IMR-90 (cell line): ENCODE results near the gene CHAT. TPM values are rescaled to one million over a fixed set of nuclear protein-coding genes. Genes with fewer than 3 reads are reported as not detected.

ENCODE experiments used
- ATAC-seq: fragments of 200-7000 bp; cut with Tn5 transposase; 2 replicates; pipeline ENCODE4 v1.9.1; 2020; ENCODE audit warnings: low read depth, mild to moderate bottlenecking, moderate library complexity
- BruUV-seq: library from RNA; stranded (reverse); fragments of 400-500 nt; replicated peaks from 2 replicates; lab custom pipeline; 2021; lab: Mats Ljungman, UMichigan
- CTCF ChIA-PET: fragments of 300-600 bp; formaldehyde crosslinking; extraction: SDS; loops from one replicate; lab custom pipeline; 2021; ENCODE audit warnings: antibody characterized with exemption; lab: Yijun Ruan, JAX
- POLR2A ChIA-PET: fragments of 300-600 bp; sonication (Branson Sonifier 250); formaldehyde crosslinking; loops from one replicate; lab custom pipeline; 2022; ENCODE audit warnings: antibody characterized with exemption; ENCODE audit not compliant: unreplicated experiment; lab: Charles Lee
- DNase-seq: peaks from one replicate; pipeline ENCODE4 v3.0.0; 2013
- H2AFZ ChIP-seq: replicated peaks from 2 replicates; pipeline ENCODE3; 2013; ENCODE audit warnings: low read length, mild to moderate bottlenecking; ENCODE audit not compliant: poor library complexity
- H2AK5ac ChIP-seq: 2 replicates; pipeline ENCODE4 v1.6.1; 2013; ENCODE audit warnings: low read depth, low read length, inconsistent platforms
- H2AK9ac ChIP-seq: replicated peaks from 2 replicates; pipeline ENCODE3; 2013; ENCODE audit warnings: mild to moderate bottlenecking, low read depth, low read length, moderate library complexity; ENCODE audit not compliant: poor library complexity
- H2BK120ac ChIP-seq: 2 replicates; pipeline ENCODE4 v1.6.1; 2013; ENCODE audit warnings: low read depth, low read length, inconsistent platforms
- H2BK15ac ChIP-seq: 3 replicates; pipeline ENCODE4 v1.6.1; 2013; ENCODE audit warnings: low read depth, low read length, inconsistent platforms
- H2BK20ac ChIP-seq: 2 replicates; pipeline ENCODE4 v1.6.1; 2013; ENCODE audit warnings: low read depth, mild to moderate bottlenecking, inconsistent platforms, low read length, moderate library complexity
- H2BK5ac ChIP-seq: 2 replicates; pipeline ENCODE4 v1.6.1; 2013; ENCODE audit warnings: mild to moderate bottlenecking, low read depth, low read length, inconsistent platforms; ENCODE audit not compliant: poor library complexity, severe bottlenecking
- H3K14ac ChIP-seq: replicated peaks from 2 replicates; pipeline ENCODE4 v1.6.1; 2013; ENCODE audit warnings: low read depth, low read length, inconsistent platforms
- H3K18ac ChIP-seq: 2 replicates; pipeline ENCODE4 v1.6.1; 2013; ENCODE audit warnings: low read depth, low read length, control low read depth
- H3K23ac ChIP-seq: 2 replicates; pipeline ENCODE4 v1.6.1; 2013; ENCODE audit warnings: low read depth, low read length, inconsistent platforms
- H3K27ac ChIP-seq: 2 replicates; pipeline ENCODE4 v1.5.1; 2013; ENCODE audit warnings: mild to moderate bottlenecking, control low read depth, low read length; ENCODE audit not compliant: insufficient read depth
- H3K27me3 ChIP-seq: 2 replicates; pipeline ENCODE4 v1.6.1; 2013; ENCODE audit warnings: low read length; ENCODE audit not compliant: control insufficient read depth, insufficient read depth
- H3K36me3 ChIP-seq: 2 replicates; pipeline ENCODE4 v1.6.1; 2013; ENCODE audit warnings: low read length, mixed read lengths; ENCODE audit not compliant: control insufficient read depth, insufficient read depth
- H3K4ac ChIP-seq: 2 replicates; pipeline ENCODE4 v1.6.1; 2013; ENCODE audit warnings: low read depth, low read length, inconsistent platforms
- H3K4me1 ChIP-seq: 2 replicates; pipeline ENCODE4 v1.6.1; 2013; ENCODE audit warnings: low read length, mixed read lengths; ENCODE audit not compliant: control insufficient read depth, insufficient read depth
- H3K4me2 ChIP-seq: 2 replicates; pipeline ENCODE4 v1.6.1; 2013; ENCODE audit warnings: low read depth, mild to moderate bottlenecking, control low read depth, low read length, moderate library complexity
- H3K4me3 ChIP-seq: 2 replicates; pipeline ENCODE4 v1.5.1; 2013; ENCODE audit warnings: low read depth, mild to moderate bottlenecking, control low read depth, low read length, moderate library complexity; ENCODE audit not compliant: insufficient read depth
- H3K56ac ChIP-seq: 2 replicates; pipeline ENCODE4 v1.6.1; 2013; ENCODE audit warnings: low read length, inconsistent platforms; ENCODE audit not compliant: insufficient read depth; ENCODE audit errors: extremely low read depth
- H3K79me1 ChIP-seq, 2 experiments: 2 replicates each; pipeline ENCODE4 v1.6.1; 2013; ENCODE audit warnings: low read length in 2 of 2, inconsistent platforms in 1 of 2, low read depth in 1 of 2
- H3K9ac ChIP-seq: 2 replicates; pipeline ENCODE4 v1.6.1; 2013; ENCODE audit warnings: low read depth, low read length, control low read depth
- H3K9me1 ChIP-seq: 2 replicates; pipeline ENCODE4 v1.6.1; 2013; ENCODE audit warnings: low read length, inconsistent platforms; ENCODE audit not compliant: insufficient read depth
- H3K9me3 ChIP-seq: 2 replicates; pipeline ENCODE4 v1.6.1; 2013; ENCODE audit warnings: low read length; ENCODE audit not compliant: control insufficient read depth, insufficient read depth
- H4K20me1 ChIP-seq: 2 replicates; pipeline ENCODE4 v1.6.1; 2013; ENCODE audit warnings: low read length, inconsistent platforms; ENCODE audit not compliant: insufficient read depth
- H4K5ac ChIP-seq: 2 replicates; pipeline ENCODE4 v1.6.1; 2013; ENCODE audit warnings: mild to moderate bottlenecking, low read depth, low read length, control low read depth
- H4K8ac ChIP-seq, 2 experiments: 2 replicates each; pipeline ENCODE4 v1.6.1; 2013; ENCODE audit warnings: low read depth in 2 of 2, low read length in 2 of 2, control low read depth in 1 of 2, inconsistent platforms in 1 of 2
- H4K91ac ChIP-seq: 2 replicates; pipeline ENCODE4 v1.6.1; 2013; ENCODE audit warnings: low read depth, low read length, inconsistent platforms; ENCODE audit not compliant: insufficient read depth
- BHLHE40 ChIP-seq: fragments of 150-350 bp; IDR thresholded peaks from 2 replicates; pipeline ENCODE4 v1.6.1; 2016; ENCODE audit warnings: mild to moderate bottlenecking, low read depth, low read length
- CEBPB ChIP-seq: IDR thresholded peaks from 2 replicates; pipeline ENCODE4 v1.6.1; 2012; ENCODE audit warnings: low read depth, low read length, improper control_type of control experiment
- CHD1 ChIP-seq: IDR thresholded peaks from 2 replicates; pipeline ENCODE4 v1.6.1; 2012; ENCODE audit warnings: low read depth, low read length, improper control_type of control experiment
- CTCF ChIP-seq: conservative IDR thresholded peaks from 2 replicates; pipeline ENCODE4 v1.5.1; 2012; ENCODE audit warnings: mild to moderate bottlenecking, low read depth, low read length, improper control_type of control experiment
- MAFK ChIP-seq: IDR thresholded peaks from 2 replicates; pipeline ENCODE4 v1.6.1; 2012; ENCODE audit warnings: low read depth, low read length, improper control_type of control experiment
- MXI1 ChIP-seq: IDR thresholded peaks from 2 replicates; pipeline ENCODE4 v1.6.1; 2012; ENCODE audit warnings: low read depth, mild to moderate bottlenecking, low read length, moderate library complexity, borderline replicate concordance
- NFE2L2 ChIP-seq: fragments of 150-350 bp; IDR thresholded peaks from 2 replicates; pipeline ENCODE4 v1.6.1; 2016; ENCODE audit warnings: low read depth, mild to moderate bottlenecking, low read length
- POLR2A ChIP-seq: IDR thresholded peaks from 2 replicates; pipeline ENCODE4 v1.6.1; 2012; ENCODE audit warnings: mild to moderate bottlenecking, low read depth, low read length
- RAD21 ChIP-seq: IDR thresholded peaks from 2 replicates; pipeline ENCODE4 v1.6.1; 2012; ENCODE audit warnings: low read length, improper control_type of control experiment
- RCOR1 ChIP-seq: IDR thresholded peaks from 2 replicates; pipeline ENCODE4 v1.6.1; 2012; ENCODE audit warnings: mild to moderate bottlenecking, low read length, improper control_type of control experiment; ENCODE audit not compliant: insufficient replicate concordance
- RFX5 ChIP-seq: IDR thresholded peaks from 2 replicates; pipeline ENCODE4 v1.8.0; 2012; ENCODE audit warnings: low read depth, mild to moderate bottlenecking, low read length, moderate library complexity
- USF2 ChIP-seq: fragments of 150-350 bp; IDR thresholded peaks from 2 replicates; pipeline ENCODE4 v1.6.1; 2017; ENCODE audit warnings: mild to moderate bottlenecking, antibody characterized with exemption, low read length, low read depth
- WGBS, 2 experiments: methylation state at CpG; one replicate each; pipeline versions ENCODE4 v1.1.5 to v1.1.7; 2013; ENCODE audit warnings: missing lambda C conversion rate in 2 of 2; ENCODE audit not compliant: insufficient read length in 1 of 2; ENCODE audit errors: extremely low coverage in 2 of 2; 5-methylcytosine and 5-hydroxymethylcytosine counted together
- dilution Hi-C: fragments of 300-500 bp; cut with HindIII; formaldehyde crosslinking; loops from one replicate; pipeline ENCODE4 v1.14.3; 2018; ENCODE audit warnings: low sequenced_read_pairs; ENCODE audit not compliant: unreplicated experiment
- in situ Hi-C: fragments of 300-500 bp; cut with MboI; formaldehyde crosslinking; loops from 3 replicates; pipeline ENCODE4 v1.14.3; 2019; ENCODE audit warnings: low sequenced_read_pairs, inconsistent platforms, mixed read lengths
- intact Hi-C: fragments of 100-400 bp; cut with micrococcal nuclease; formaldehyde crosslinking; loops from 2 replicates; pipeline ENCODE4 v1.10.0; 2022
- polyA plus RNA-seq, 3 experiments: library from polyadenylated mRNA; depleted of rRNA; stranded (reverse); fragments of >200 nt; gene quantifications; 2 replicates each; pipeline ENCODE4 v1.2.3, GENCODE V29; 2012; ENCODE audit warnings: low replicate concordance in 1 of 3
- total RNA-seq: library from RNA; depleted of rRNA; stranded (reverse); fragments of >200 nt; gene quantifications from 2 replicates; pipeline ENCODE4 v1.2.3, GENCODE V29; 2012

Gene CHAT
- total and polyA plus RNA-seq, 2 of the 4 experiments (the other 2 are of a cell fraction) = not detected

DNA sequence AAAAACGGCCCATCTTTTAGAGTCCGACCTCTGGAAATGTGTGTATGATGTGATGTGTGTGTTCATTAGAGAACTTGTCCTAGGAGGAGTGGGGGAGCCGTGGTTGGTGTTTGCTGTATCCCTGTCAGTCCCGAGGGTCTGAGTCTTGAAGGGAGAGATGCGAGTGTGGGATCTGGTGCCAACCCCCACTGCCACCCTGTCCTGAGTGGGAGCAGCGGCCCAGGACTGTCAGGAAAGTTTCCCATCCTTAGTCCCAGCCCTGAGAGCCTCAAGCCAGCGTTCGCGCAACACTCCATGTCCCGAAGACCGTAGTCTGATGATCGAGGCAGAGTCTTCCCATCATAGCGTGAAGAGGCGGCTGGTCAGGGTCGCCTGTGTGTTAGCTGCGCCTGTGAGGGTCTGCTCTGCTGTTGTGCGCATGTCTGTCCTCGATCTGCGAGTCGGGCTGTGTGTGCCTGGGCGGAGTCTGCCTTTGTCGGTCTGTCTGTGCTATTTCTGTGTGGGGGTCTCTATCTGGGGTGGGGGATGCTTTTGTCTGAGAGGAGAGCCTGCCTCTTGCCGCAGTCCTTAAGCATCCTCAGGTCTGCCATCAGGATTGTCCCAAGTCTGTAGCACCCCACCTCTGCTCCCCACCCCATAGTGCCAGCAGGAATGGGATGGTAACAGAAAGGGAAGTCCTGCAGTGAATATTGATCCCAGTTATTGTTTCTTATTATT, 514 bp upstream of the CHAT start:
- H2BK20ac ChIP-seq = no peak overlapping the region
- no peak overlapping the region for H4K8ac ChIP-seq
- 0% methylated on average over 3 of the region's 23 CpGs; no CpG with 5 or more reads in 1 of the 2 experiments for WGBS, 2 experiments
- in situ Hi-C loops = no loop called here
- no peaks in the 10 kb centered on the region for H3K79me1 ChIP-seq
- no peaks in the 10 kb centered on the region for H3K36me3 ChIP-seq
- no TSS peak for BruUV-seq
- no peak overlapping the region for H2AFZ ChIP-seq
- TF ChIP-seq CHD1 (no peak), CEBPB (no peak), USF2 (no peak), RCOR1 (no peak), POLR2A (no peak), MXI1 (no peak), RAD21 (no peak), RFX5 (no peak), MAFK (no peak), BHLHE40 (no peak), CTCF (no peak), NFE2L2 (no peak)
- no peak overlapping the region for H3K4me3 ChIP-seq
- dilution Hi-C loops = no loop called here
- no peak overlapping the region for H2AK9ac ChIP-seq
- H4K20me1 ChIP-seq = no peaks in the 10 kb centered on the region
- no peak overlapping the region for H3K9ac ChIP-seq
- no peak overlapping the region for H3K23ac ChIP-seq
- H2BK5ac ChIP-seq = no peak overlapping the region
- no peaks in the 10 kb centered on the region for H3K9me1 ChIP-seq
- ChIA-PET POLR2A (no interaction called here), CTCF (no interaction called here)
- H2AK5ac ChIP-seq = no peak overlapping the region
- intact Hi-C loops = no loop called here
- no peak overlapping the region for H3K18ac ChIP-seq
- H4K91ac ChIP-seq = no peak overlapping the region
- peaks cover 12% of the 10 kb centered on the region; the same call in 1 of the 2 replicates for H3K9me3 ChIP-seq
- H3K4me2 ChIP-seq = no peak overlapping the region
- no peak for ATAC-seq
- H3K4ac ChIP-seq = no peak overlapping the region
- no peak overlapping the region for H3K56ac ChIP-seq
- no peak overlapping the region for H2BK120ac ChIP-seq
- H3K14ac ChIP-seq = no peak overlapping the region
- DNase-seq = no peak
- H3K4me1 ChIP-seq = no peaks in the 10 kb centered on the region
- H3K27me3 ChIP-seq = peaks cover 85% of the 10 kb centered on the region
- no peak overlapping the region for H3K27ac ChIP-seq
- H4K5ac ChIP-seq = no peak overlapping the region
- no peak overlapping the region for H2BK15ac ChIP-seq
